ENCODE measurements around the gene SLC35E3. TPM values are rescaled to one million over a fixed set of nuclear protein-coding genes. Genes with fewer than 3 reads are reported as not detected.

Gene SLC35E3
- total and polyA plus RNA-seq, 2 of the 13 experiments (the other 11 are each of a cell fraction or from before 2014, with no cell fraction given) = 13.0 to 22.1 TPM

GRCh38 chr12:68789144-68789878 lies 43.3 kb downstream of the SLC35E3 start (continued):
- TF ChIP-seq, protein P1, sequence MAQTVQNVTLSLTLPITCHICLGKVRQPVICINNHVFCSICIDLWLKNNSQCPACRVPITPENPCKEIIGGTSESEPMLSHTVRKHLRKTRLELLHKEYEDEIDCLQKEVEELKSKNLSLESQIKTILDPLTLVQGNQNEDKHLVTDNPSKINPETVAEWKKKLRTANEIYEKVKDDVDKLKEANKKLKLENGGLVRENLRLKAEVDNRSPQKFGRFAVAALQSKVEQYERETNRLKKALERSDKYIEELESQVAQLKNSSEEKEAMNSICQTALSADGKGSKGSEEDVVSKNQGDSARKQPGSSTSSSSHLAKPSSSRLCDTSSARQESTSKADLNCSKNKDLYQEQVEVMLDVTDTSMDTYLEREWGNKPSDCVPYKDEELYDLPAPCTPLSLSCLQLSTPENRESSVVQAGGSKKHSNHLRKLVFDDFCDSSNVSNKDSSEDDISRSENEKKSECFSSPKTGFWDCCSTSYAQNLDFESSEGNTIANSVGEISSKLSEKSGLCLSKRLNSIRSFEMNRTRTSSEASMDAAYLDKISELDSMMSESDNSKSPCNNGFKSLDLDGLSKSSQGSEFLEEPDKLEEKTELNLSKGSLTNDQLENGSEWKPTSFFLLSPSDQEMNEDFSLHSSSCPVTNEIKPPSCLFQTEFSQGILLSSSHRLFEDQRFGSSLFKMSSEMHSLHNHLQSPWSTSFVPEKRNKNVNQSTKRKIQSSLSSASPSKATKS (CRISPR knock-in tag; IDR thresholded peaks at IDR 0.05) = no peak
- TF ChIP-seq ZNF12 (CRISPR knock-in tag; IDR thresholded peaks at IDR 0.05) (no peak), PBX3 (CRISPR knock-in tag; IDR thresholded peaks at IDR 0.05; ENCODE audit: borderline replicate concordance) (no peak), ZNF883 (CRISPR knock-in tag; IDR thresholded peaks at IDR 0.05; ENCODE audit: not compliant biosample characterization) (no peak), SOX5 (CRISPR knock-in tag; IDR thresholded peaks at IDR 0.05; ENCODE audit: borderline replicate concordance) (peak; percentile 76; the same call in 1 of the 2 replicates), ZNF362 (CRISPR knock-in tag; IDR thresholded peaks at IDR 0.05; ENCODE audit: borderline replicate concordance) (peak; percentile 89), ZNF282 (IDR thresholded peaks at IDR 0.05; ENCODE audit: partially characterized antibody) (no peak), NAIF1 (CRISPR knock-in tag; IDR thresholded peaks at IDR 0.05; ENCODE audit: borderline replicate concordance) (no peak; the same call in 1 of the 2 replicates), HNF4A (CRISPR knock-in tag; IDR thresholded peaks at IDR 0.05) (0 out of 2 replicates have a peak, but pooled peaks have one; percentile 29), GMEB1 (CRISPR knock-in tag; IDR thresholded peaks at IDR 0.05; ENCODE audit: borderline replicate concordance) (peak; percentile 46), JARID2 (CRISPR knock-in tag; IDR thresholded peaks at IDR 0.05; ENCODE audit: insufficient replicate concordance) (no peak), RAD21 (CRISPR knock-in tag; IDR thresholded peaks at IDR 0.05) (no peak), ARNT (IDR thresholded peaks at IDR 0.05) (no peak), ZBTB21 (CRISPR knock-in tag; IDR thresholded peaks at IDR 0.05) (no peak; the same call in 1 of the 2 replicates), ZNF501 (CRISPR knock-in tag; IDR thresholded peaks at IDR 0.05) (peak; percentile 20; the same call in 1 of the 2 replicates), MAFF (IDR thresholded peaks at IDR 0.05; ENCODE audit: low read depth, low read length) (no peak), YEATS2 (CRISPR knock-in tag; IDR thresholded peaks at IDR 0.05; ENCODE audit: borderline replicate concordance) (no peak), ZNF44 (CRISPR knock-in tag; IDR thresholded peaks at IDR 0.05) (peak; percentile 48; the same call in 1 of the 2 replicates), ZNF354B (CRISPR knock-in tag; IDR thresholded peaks at IDR 0.05) (no peak), ZEB1 (IDR thresholded peaks at IDR 0.05; ENCODE audit: insufficient replicate concordance, low read depth) (no peak), GZF1 (CRISPR knock-in tag; IDR thresholded peaks at IDR 0.05) (no peak), ZNF546 (CRISPR knock-in tag; conservative IDR thresholded peaks at IDR 0.05) (no peak), NR2C2 (CRISPR knock-in tag; IDR thresholded peaks at IDR 0.05; ENCODE audit: borderline replicate concordance) (no peak; the same call in 1 of the 2 replicates), TCF12 (IDR thresholded peaks at IDR 0.05) (no peak), TCF12 (CRISPR knock-in tag; IDR thresholded peaks at IDR 0.05) (0 out of 2 replicates have a peak, but pooled peaks have one; percentile 58)

Measured in HepG2 (cell line).